Esophagus (tissue), 2 donors: ENCODE measurements around the gene ADSS2. TPM values are rescaled to one million over a fixed set of nuclear protein-coding genes. Genes with fewer than 3 reads are reported as not detected.
"Not testable (repeated sequence)": the region's sequence is repeated elsewhere in the genome, so short reads cannot be mapped to it uniquely, and the experiment has no call there.

Source experiments
- H3K27ac ChIP-seq, 2 donors: one replicate each; pipeline ENCODE4 v1.5.1; 2013; ENCODE audit warnings: low read depth in 2 of 2, mild to moderate bottlenecking in 2 of 2, inconsistent platforms in 1 of 2, low read length in 1 of 2, moderate library complexity in 1 of 2
- H3K27me3 ChIP-seq, 2 donors: one replicate each; pipeline ENCODE4 v1.6.1; 2013; ENCODE audit warnings: low read length in 2 of 2, control low read depth in 1 of 2, mild to moderate bottlenecking in 1 of 2; ENCODE audit not compliant: insufficient read depth in 2 of 2, control insufficient read depth in 1 of 2
- H3K36me3 ChIP-seq, 2 donors: one replicate each; pipeline ENCODE4 v1.6.1; 2013; ENCODE audit warnings: low read length in 1 of 2; ENCODE audit not compliant: control insufficient read depth in 2 of 2, insufficient read depth in 2 of 2
- H3K4me1 ChIP-seq, 2 donors: one replicate each; pipeline ENCODE4 v1.6.1; 2013; ENCODE audit warnings: low read length in 1 of 2; ENCODE audit not compliant: control insufficient read depth in 2 of 2, insufficient read depth in 2 of 2
- H3K4me3 ChIP-seq, 2 donors: one replicate each; pipeline ENCODE4 v1.5.1; 2013; ENCODE audit warnings: low read length in 2 of 2, mild to moderate bottlenecking in 2 of 2, low read depth in 1 of 2, moderate library complexity in 1 of 2
- H3K9me3 ChIP-seq, 2 donors: one replicate each; pipeline ENCODE4 v1.6.1; 2013; ENCODE audit warnings: mild to moderate bottlenecking in 2 of 2, low read depth in 1 of 2, low read length in 1 of 2, moderate library complexity in 1 of 2; ENCODE audit not compliant: control insufficient read depth in 2 of 2, insufficient read depth in 1 of 2
- WGBS, 2 donors: extraction: QIAGEN DNeasy Blood & Tissue Kit; methylation state at CpG; one replicate each; pipeline ENCODE4 v1.1.7; 2013; 5-methylcytosine and 5-hydroxymethylcytosine counted together
- polyA plus RNA-seq, 2 donors: library from polyadenylated mRNA; stranded (reverse); fragments of 200-250 nt; gene quantifications; one replicate each; pipeline ENCODE4 v1.2.3, GENCODE V29; 2013
- donor health status: healthy with polysubstance abuse.
- donor health status: Bipolar disorder and iron deficiency.

Gene ADSS2
- polyA plus RNA-seq, 2 donors: 14.8 to 24.0 TPM

GRCh38 chr1:244371242-244372141 lies 80.2 kb downstream of the ADSS2 start:
- peak overlapping the region; percentile 65 to 90 for H3K27ac ChIP-seq
- H3K36me3 ChIP-seq: no peaks in the 10 kb centered on the region
- 48 to 64% methylated on average over 11 of the region's 11 CpGs for WGBS, 2 donors
- no peaks in the 10 kb centered on the region for H3K27me3 ChIP-seq
- peaks cover 3 to 8% of the 10 kb centered on the region in 2 donors for H3K4me1 ChIP-seq
- peaks cover 0 to 3% of the 10 kb centered on the region in 2 donors for H3K9me3 ChIP-seq
- H3K4me3 ChIP-seq: no peak overlapping the region

GRCh38 chr1:244370060-244370637 lies 81.6 kb downstream of the ADSS2 start:
- no peak overlapping the region for H3K4me3 ChIP-seq
- peaks cover 3 to 8% of the 10 kb centered on the region in 2 donors for H3K4me1 ChIP-seq
- peak overlapping the region; percentile 19 to 59 for H3K27ac ChIP-seq
- WGBS, 2 donors: 55 to 60% methylated on average over 8 of the region's 8 CpGs
- H3K27me3 ChIP-seq: no peaks in the 10 kb centered on the region
- peaks cover 0 to 3% of the 10 kb centered on the region in 2 donors for H3K9me3 ChIP-seq
- H3K36me3 ChIP-seq: no peaks in the 10 kb centered on the region

DNA sequence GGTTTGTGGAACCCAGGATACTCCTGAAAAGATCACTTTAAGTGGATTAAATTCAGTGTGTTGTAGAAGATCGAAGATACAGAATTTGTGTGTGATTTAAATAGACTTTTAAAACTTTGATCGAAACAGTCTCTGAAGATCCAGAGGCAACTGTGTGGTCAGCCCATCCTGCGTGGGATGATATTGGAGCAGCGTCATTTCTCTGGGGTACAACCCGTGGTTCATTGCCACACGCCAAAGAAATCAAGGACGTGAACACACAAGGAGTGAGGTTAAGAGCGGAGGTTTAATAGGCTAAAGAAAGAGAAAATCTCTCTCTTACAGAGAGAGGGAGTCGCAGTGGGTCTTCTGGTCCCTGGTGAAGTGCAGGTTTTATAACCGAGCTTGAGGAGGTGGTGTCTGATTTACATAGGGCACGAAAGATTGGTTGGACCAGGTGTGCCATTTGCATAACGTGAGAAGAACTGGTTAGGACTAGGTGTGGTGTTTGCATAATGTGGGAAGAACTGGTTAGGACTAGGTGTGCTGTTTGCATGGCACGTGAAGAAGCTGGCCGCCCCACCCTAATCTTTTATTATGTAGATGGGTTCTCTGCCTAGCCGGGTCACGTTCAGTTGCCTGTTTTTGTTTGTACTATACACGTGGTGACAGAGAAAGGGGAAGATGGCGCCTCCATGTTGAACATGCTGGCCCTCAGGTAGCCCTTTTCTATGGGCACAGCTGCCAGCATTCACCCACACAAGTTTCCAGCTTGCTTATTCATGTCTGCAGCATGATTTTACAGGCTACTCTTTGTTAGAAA lies 82.3 kb downstream of the ADSS2 start:
- no peaks in the 10 kb centered on the region for H3K36me3 ChIP-seq
- H3K9me3 ChIP-seq: peaks cover 0 to 3% of the 10 kb centered on the region in 2 donors
- no peaks in the 10 kb centered on the region for H3K27me3 ChIP-seq
- WGBS, 2 donors: 70% methylated on average over 18 of the region's 18 CpGs
- no peak overlapping the region for H3K4me3 ChIP-seq
- H3K4me1 ChIP-seq: peaks cover 3 to 8% of the 10 kb centered on the region in 2 donors
- H3K27ac ChIP-seq: peak overlapping the region; percentile 18 to 19

DNA sequence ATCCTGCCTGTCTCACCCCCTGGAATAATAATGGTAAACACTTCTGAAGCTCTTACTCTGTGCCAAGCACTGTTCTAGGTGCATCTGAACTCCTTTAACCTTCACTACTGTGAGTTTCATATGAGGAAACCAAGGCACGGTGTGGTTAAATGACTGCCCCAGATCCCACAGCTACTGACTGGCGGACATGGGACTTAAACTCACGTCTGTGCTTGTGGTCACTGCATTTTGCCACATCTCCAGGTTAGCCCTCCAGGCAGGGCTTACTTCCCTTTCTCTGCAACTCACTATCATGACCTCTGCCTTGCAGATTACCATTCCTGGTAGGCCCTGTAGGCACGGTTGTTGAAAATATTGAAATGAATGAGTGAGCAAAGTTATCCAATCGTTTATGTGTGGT lies 83.4 kb downstream of the ADSS2 start:
- H3K36me3 ChIP-seq: no peaks in the 10 kb centered on the region
- H3K4me3 ChIP-seq: no peak overlapping the region
- peaks cover 0 to 3% of the 10 kb centered on the region in 2 donors for H3K9me3 ChIP-seq
- 84 to 86% methylated on average over 5 of the region's 5 CpGs for WGBS, 2 donors
- peaks cover 3 to 8% of the 10 kb centered on the region in 2 donors for H3K4me1 ChIP-seq
- H3K27ac ChIP-seq: no peak overlapping the region
- no peaks in the 10 kb centered on the region for H3K27me3 ChIP-seq

GRCh38 chr1:244367399-244368114 lies 84.2 kb downstream of the ADSS2 start:
- H3K4me3 ChIP-seq: no peak overlapping the region
- no peaks in the 10 kb centered on the region for H3K27me3 ChIP-seq
- 88 to 91% methylated on average over 18 of the region's 18 CpGs for WGBS, 2 donors
- H3K36me3 ChIP-seq: no peaks in the 10 kb centered on the region
- H3K9me3 ChIP-seq: peaks cover 0 to 3% of the 10 kb centered on the region in 2 donors
- H3K4me1 ChIP-seq: peaks cover 3 to 8% of the 10 kb centered on the region in 2 donors
- H3K27ac ChIP-seq: no peak overlapping the region

GRCh38 chr1:244365809-244366208 lies 85.9 kb downstream of the ADSS2 start:
- peaks cover 3% of the 10 kb centered on the region in 2 donors for H3K4me1 ChIP-seq
- H3K27ac ChIP-seq: no peak overlapping the region
- H3K27me3 ChIP-seq: no peaks in the 10 kb centered on the region
- 69 to 71% methylated on average over 7 of the region's 7 CpGs for WGBS, 2 donors
- H3K4me3 ChIP-seq: no peak overlapping the region
- peaks cover 0 to 3% of the 10 kb centered on the region in 2 donors for H3K9me3 ChIP-seq
- no peaks in the 10 kb centered on the region for H3K36me3 ChIP-seq

GRCh38 chr1:244365262-244365661 lies 86.4 kb downstream of the ADSS2 start:
- H3K9me3 ChIP-seq, H3K27me3 ChIP-seq, H3K36me3 ChIP-seq, H3K4me3 ChIP-seq, H3K27ac ChIP-seq, H3K4me1 ChIP-seq: not testable (repeated sequence)
- WGBS, 2 donors: 85 to 93% methylated on average over 6 of the region's 6 CpGs

- no peak overlapping the region for H3K4me3 ChIP-seq
- H3K36me3 ChIP-seq: no peaks in the 10 kb centered on the region
- no peaks in the 10 kb centered on the region for H3K9me3 ChIP-seq
- WGBS, 2 donors: 63 to 66% methylated on average over 3 of the region's 3 CpGs
- no peaks in the 10 kb centered on the region for H3K4me1 ChIP-seq
- peak overlapping the region in 1 of 2 donors; percentile 54 for H3K27ac ChIP-seq
- no peaks in the 10 kb centered on the region for H3K27me3 ChIP-seq
Measured at GRCh38 chr1:244362476-244362875, 89.2 kb downstream of the ADSS2 start.
